Testis (tissue), 2 donors: Measurements from ENCODE around the gene KRTAP21-1.

Experiments used
- POLR2A ChIP-seq: fragments of 450-650 bp; IDR thresholded peaks from one replicate; pipeline ENCODE4 v1.6.1; 2017; ENCODE audit warnings: antibody characterized with exemption, mild to moderate bottlenecking, moderate library complexity
- TF ChIP-seq, protein P1 (sequence below), 3 experiments: fragments of 450-650 bp in 2 of 3; fragments of 200-600 bp in 1 of 3; sonication (generic) in 1 of 3; IDR thresholded peaks; one replicate each; pipeline ENCODE4 v1.5.1; 2016 to 2019; ENCODE audit warnings: antibody characterized with exemption in 3 of 3, mild to moderate bottlenecking in 2 of 3, moderate library complexity in 1 of 3

- no peak for TF ChIP-seq POLR2A
- TF ChIP-seq, protein P1, sequence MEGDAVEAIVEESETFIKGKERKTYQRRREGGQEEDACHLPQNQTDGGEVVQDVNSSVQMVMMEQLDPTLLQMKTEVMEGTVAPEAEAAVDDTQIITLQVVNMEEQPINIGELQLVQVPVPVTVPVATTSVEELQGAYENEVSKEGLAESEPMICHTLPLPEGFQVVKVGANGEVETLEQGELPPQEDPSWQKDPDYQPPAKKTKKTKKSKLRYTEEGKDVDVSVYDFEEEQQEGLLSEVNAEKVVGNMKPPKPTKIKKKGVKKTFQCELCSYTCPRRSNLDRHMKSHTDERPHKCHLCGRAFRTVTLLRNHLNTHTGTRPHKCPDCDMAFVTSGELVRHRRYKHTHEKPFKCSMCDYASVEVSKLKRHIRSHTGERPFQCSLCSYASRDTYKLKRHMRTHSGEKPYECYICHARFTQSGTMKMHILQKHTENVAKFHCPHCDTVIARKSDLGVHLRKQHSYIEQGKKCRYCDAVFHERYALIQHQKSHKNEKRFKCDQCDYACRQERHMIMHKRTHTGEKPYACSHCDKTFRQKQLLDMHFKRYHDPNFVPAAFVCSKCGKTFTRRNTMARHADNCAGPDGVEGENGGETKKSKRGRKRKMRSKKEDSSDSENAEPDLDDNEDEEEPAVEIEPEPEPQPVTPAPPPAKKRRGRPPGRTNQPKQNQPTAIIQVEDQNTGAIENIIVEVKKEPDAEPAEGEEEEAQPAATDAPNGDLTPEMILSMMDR (IDR thresholded peaks at IDR 0.05): no peak
These were observed 44.7 kb downstream of the KRTAP21-1 start for GRCh38 chr21:30710499-30710898.
